A549 (cell line): Measurements from ENCODE around the gene PSMB10. TPM values are rescaled to one million over a fixed set of nuclear protein-coding genes. Genes with fewer than 3 reads are reported as not detected.
A peak's percentile ranks its signal among the peaks of the same experiment; 100 is the strongest.

Source experiments
- ATAC-seq, 2 experiments: fragments of 200-7000 bp in 1 of 2; fragments of >200 bp in 1 of 2; cut with Nextera tagmentation in 1 of 2; cut with Tn5 transposase in 1 of 2; 3 replicates each; pipeline versions ENCODE4 v1.8.0 to v1.9.1; 2018 to 2020; ENCODE audit warnings: mild to moderate bottlenecking in 1 of 2, moderate library complexity in 1 of 2
- CTCF ChIA-PET: fragments of 300-600 bp; sonication (Branson Sonifier 250); formaldehyde crosslinking; extraction: SDS; loops from one replicate; lab custom pipeline; 2021; ENCODE audit warnings: antibody characterized with exemption, inconsistent platforms; lab: Yijun Ruan, JAX
- POLR2A ChIA-PET: fragments of 350-600 bp; formaldehyde crosslinking; extraction: SDS; loops from one replicate; lab custom pipeline; 2021; ENCODE audit warnings: antibody characterized with exemption, inconsistent platforms; lab: Yijun Ruan, JAX
- DNase-seq, 2 experiments: peaks; one replicate each; pipeline versions ENCODE4 v3.0.0 to v3.0.0-alpha.2; 2011 to 2016; ENCODE audit warnings: low read depth in 1 of 2, low spot score in 1 of 2
- FAIRE-seq: peaks from 2 replicates; lab custom pipeline; 2011; peaks lifted over from hg19 to GRCh38; lab: Jason Lieb, UNC
- H3K27ac ChIP-seq, 2 experiments: fragments of >200 bp; sonication (Bioruptor Twin); formaldehyde crosslinking; 3 replicates each; pipeline ENCODE4 v1.5.1; 2016 to 2017
- H3K4me1 ChIP-seq: fragments of >200 bp; sonication (Bioruptor Twin); formaldehyde crosslinking; 3 replicates; pipeline ENCODE4 v1.6.1; 2016
- H3K4me2 ChIP-seq: fragments of >200 bp; sonication (Bioruptor Twin); formaldehyde crosslinking; 3 replicates; pipeline ENCODE4 v1.6.1; 2016
- H3K4me3 ChIP-seq: fragments of >200 bp; sonication (Bioruptor Twin); formaldehyde crosslinking; 3 replicates; pipeline ENCODE4 v1.5.1; 2016
- H3K9me3 ChIP-seq: fragments of >200 bp; sonication (Bioruptor Twin); formaldehyde crosslinking; 3 replicates; pipeline ENCODE4 v1.6.1; 2016
- CEBPB ChIP-seq, 2 experiments: fragments of >200 bp in 1 of 2; sonication (Bioruptor Twin) in 1 of 2; formaldehyde crosslinking in 1 of 2; IDR thresholded peaks; 2 replicates each; pipeline ENCODE4 v1.6.1; 2012 to 2016
- CHD4 ChIP-seq: fragments of 200-600 bp; sonication (generic); IDR thresholded peaks from 2 replicates; pipeline ENCODE4 v1.6.1; 2016; ENCODE audit warnings: antibody characterized with exemption, mild to moderate bottlenecking, borderline replicate concordance
- EHMT2 ChIP-seq: fragments of 200-600 bp; sonication (generic); IDR thresholded peaks from 2 replicates; pipeline ENCODE4 v1.6.1; 2016; ENCODE audit warnings: antibody characterized with exemption, low read depth, mild to moderate bottlenecking, moderate library complexity
- ESRRA ChIP-seq: fragments of 150-350 bp; IDR thresholded peaks from 2 replicates; pipeline ENCODE4 v1.6.1; 2014; ENCODE audit warnings: mild to moderate bottlenecking, low read length, borderline replicate concordance
- FOSL2 ChIP-seq, 2 experiments: fragments of 450-650 bp in 1 of 2; fragments of >200 bp in 1 of 2; sonication (Bioruptor Twin) in 1 of 2; formaldehyde crosslinking; IDR thresholded peaks; 2 replicates each; pipeline versions ENCODE4 v1.5.0 to v1.6.1; 2016 to 2020; ENCODE audit warnings: mild to moderate bottlenecking in 1 of 2, moderate library complexity in 1 of 2
- GATA3 ChIP-seq: IDR thresholded peaks from 2 replicates; pipeline ENCODE4 v1.6.1; 2012; ENCODE audit warnings: borderline replicate concordance
- HEYL ChIP-seq: fragments of 250-450 bp; sonication (Bioruptor Pico); IDR thresholded peaks from 2 replicates; pipeline ENCODE4 v1.8.0; 2021; ENCODE audit warnings: mild to moderate bottlenecking, moderate library complexity
- HOXB5 ChIP-seq: fragments of 250-450 bp; sonication (Bioruptor Pico); IDR thresholded peaks from 2 replicates; pipeline ENCODE4 v1.5.0; 2020; ENCODE audit warnings: mild to moderate bottlenecking, moderate library complexity
- KDM1A ChIP-seq: fragments of 200-600 bp; sonication (generic); IDR thresholded peaks from 2 replicates; pipeline ENCODE4 v1.6.1; 2016; ENCODE audit warnings: low read depth, mild to moderate bottlenecking
- MAZ ChIP-seq: fragments of 150-350 bp; IDR thresholded peaks from 2 replicates; pipeline ENCODE4 v1.6.1; 2014; ENCODE audit warnings: antibody characterized with exemption, low read depth, low read length, borderline replicate concordance
- MYC ChIP-seq: IDR thresholded peaks from 2 replicates; pipeline ENCODE4 v1.6.1; 2012; ENCODE audit warnings: mild to moderate bottlenecking, inconsistent platforms, low read length, improper control_type of control experiment, borderline replicate concordance
- NR3C1 ChIP-seq: fragments of >200 bp; sonication (Bioruptor Twin); formaldehyde crosslinking; IDR thresholded peaks from 3 replicates; pipeline ENCODE4 v1.6.1; 2017
- RCOR1 ChIP-seq: fragments of 150-350 bp; IDR thresholded peaks from 2 replicates; pipeline ENCODE4 v1.6.1; 2014; ENCODE audit warnings: antibody characterized with exemption, low read length, low read depth
- SMC3 ChIP-seq: fragments of >200 bp; sonication (Bioruptor Twin); formaldehyde crosslinking; IDR thresholded peaks from 3 replicates; pipeline ENCODE4 v1.6.1; 2018; ENCODE audit warnings: inconsistent platforms
- TP53 ChIP-seq: fragments of 250-450 bp; sonication (Bioruptor Pico); IDR thresholded peaks from 2 replicates; pipeline ENCODE4 v1.5.0; 2021; ENCODE audit warnings: mild to moderate bottlenecking, moderate library complexity
- ZC3H11A ChIP-seq: fragments of 450-650 bp; IDR thresholded peaks from 2 replicates; pipeline ENCODE4 v1.6.1; 2014; ENCODE audit warnings: antibody characterized with exemption, mild to moderate bottlenecking
- ZFP36 ChIP-seq: fragments of 450-650 bp; IDR thresholded peaks from 2 replicates; pipeline ENCODE4 v1.6.1; 2014; ENCODE audit warnings: borderline replicate concordance; ENCODE audit not compliant: partially characterized antibody
- ZSCAN20 ChIP-seq: fragments of 250-450 bp; sonication (Bioruptor Pico); IDR thresholded peaks from 2 replicates; pipeline ENCODE4 v1.8.0; 2022; ENCODE audit warnings: mild to moderate bottlenecking, moderate library complexity
- WGBS: methylation state at CpG from one replicate; pipeline ENCODE4 v1.1.6; 2017; ENCODE audit errors: missing lambda C conversion rate; 5-methylcytosine and 5-hydroxymethylcytosine counted together
- polyA plus RNA-seq, 4 experiments: library from polyadenylated mRNA; depleted of rRNA in 3 of 4; stranded (reverse); fragments of >200 nt; fragmentation: RNase III in 1 of 4; extraction: RNeasy Plus Mini Kit Qiagen cat#74134 plus additional on column Dnase treatment in 1 of 4; gene quantifications; 2 replicates in 3 of 4; 3 replicates in 1 of 4; pipeline ENCODE4 v1.2.3, GENCODE V29; 2011 to 2017
- TF ChIP-seq, protein P1 (sequence below): fragments of 250-450 bp; sonication (Bioruptor Pico); IDR thresholded peaks from 2 replicates; pipeline ENCODE4 v1.5.0; 2021; ENCODE audit warnings: mild to moderate bottlenecking, moderate library complexity, borderline replicate concordance
- TF ChIP-seq, protein P2 (sequence below): IDR thresholded peaks from 2 replicates; pipeline ENCODE4 v1.6.1; 2012

The PSMB10 gene
- polyA plus RNA-seq, 2 of the 4 experiments (the other 2 are of a cell fraction) = 11.3 to 52.4 TPM

DNA sequence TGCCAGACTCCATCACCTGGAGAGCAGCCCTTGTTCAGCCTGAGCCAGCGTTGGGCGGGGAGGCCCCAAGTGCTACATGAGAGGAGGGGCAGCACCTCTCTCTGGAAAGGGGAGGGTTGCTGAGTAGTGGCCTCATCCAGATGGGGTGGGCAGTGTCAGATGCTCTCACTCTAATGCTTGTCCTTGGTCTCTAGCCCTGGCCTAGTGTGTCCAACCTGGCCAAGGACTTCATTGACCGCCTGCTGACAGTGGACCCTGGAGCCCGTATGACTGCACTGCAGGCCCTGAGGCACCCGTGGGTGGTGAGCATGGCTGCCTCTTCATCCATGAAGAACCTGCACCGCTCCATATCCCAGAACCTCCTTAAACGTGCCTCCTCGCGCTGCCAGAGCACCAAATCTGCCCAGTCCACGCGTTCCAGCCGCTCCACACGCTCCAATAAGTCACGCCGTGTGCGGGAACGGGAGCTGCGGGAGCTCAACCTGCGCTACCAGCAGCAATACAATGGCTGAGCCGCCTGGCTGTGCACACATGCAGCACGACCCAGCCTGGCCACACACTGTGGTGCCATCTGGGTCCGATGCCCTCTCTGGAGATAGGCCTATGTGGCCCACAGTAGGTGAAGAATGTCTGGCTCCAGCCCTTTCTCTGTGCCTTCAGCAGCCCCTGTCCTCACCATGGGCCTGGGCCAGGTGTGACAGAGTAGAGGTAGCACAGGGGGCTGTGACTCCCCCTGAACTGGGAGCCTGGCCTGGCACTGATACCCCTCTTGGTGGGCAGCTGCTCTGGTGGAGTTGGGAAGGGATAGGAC lies 9.3 kb downstream of the PSMB10 start:
- Histone ChIP-seq H3K4me3 (no peak overlapping the region), H3K27ac (no peak overlapping the region), H3K4me2 (no peak overlapping the region), H3K4me1 (no peaks in the 10 kb centered on the region), H3K9me3 (no peaks in the 10 kb centered on the region)
- WGBS = 91% methylated on average over 22 of the region's 22 CpGs
- POLR2A ChIA-PET = no interaction called here
- TF ChIP-seq ZSCAN20 (CRISPR knock-in tag) (no peak), MAZ (no peak), TP53 (CRISPR knock-in tag) (no peak), FOSL2 (IDR thresholded peaks at IDR 0.05) (no peak), FOSL2 (CRISPR knock-in tag; IDR thresholded peaks at IDR 0.05) (no peak), NR3C1 (no peak), GATA3 (no peak), ESRRA (no peak), CEBPB (IDR thresholded peaks at IDR 0.05) (no peak), KDM1A (no peak), HEYL (CRISPR knock-in tag) (no peak), CHD4 (no peak), HOXB5 (CRISPR knock-in tag) (no peak)
- TF ChIP-seq, protein P1, sequence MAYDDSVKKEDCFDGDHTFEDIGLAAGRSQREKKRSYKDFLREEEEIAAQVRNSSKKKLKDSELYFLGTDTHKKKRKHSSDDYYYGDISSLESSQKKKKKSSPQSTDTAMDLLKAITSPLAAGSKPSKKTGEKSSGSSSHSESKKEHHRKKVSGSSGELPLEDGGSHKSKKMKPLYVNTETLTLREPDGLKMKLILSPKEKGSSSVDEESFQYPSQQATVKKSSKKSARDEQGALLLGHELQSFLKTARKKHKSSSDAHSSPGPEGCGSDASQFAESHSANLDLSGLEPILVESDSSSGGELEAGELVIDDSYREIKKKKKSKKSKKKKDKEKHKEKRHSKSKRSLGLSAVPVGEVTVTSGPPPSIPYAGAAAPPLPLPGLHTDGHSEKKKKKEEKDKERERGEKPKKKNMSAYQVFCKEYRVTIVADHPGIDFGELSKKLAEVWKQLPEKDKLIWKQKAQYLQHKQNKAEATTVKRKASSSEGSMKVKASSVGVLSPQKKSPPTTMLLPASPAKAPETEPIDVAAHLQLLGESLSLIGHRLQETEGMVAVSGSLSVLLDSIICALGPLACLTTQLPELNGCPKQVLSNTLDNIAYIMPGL (CRISPR knock-in tag) = no peak
- ATAC-seq (peak in 1 of 2 experiments; percentile 5; a peak in 1 of 6 replicates), FAIRE-seq (no peak), DNase-seq (no peak)
- CTCF ChIA-PET = interaction anchor here (0.7 to 22.2 kb wide), 19 partner anchors 7 to 406 kb away, joined by 3 to 370 read pairs (median 9); partner anchors contain the start of genes EDC4 and NRN1L

DNA sequence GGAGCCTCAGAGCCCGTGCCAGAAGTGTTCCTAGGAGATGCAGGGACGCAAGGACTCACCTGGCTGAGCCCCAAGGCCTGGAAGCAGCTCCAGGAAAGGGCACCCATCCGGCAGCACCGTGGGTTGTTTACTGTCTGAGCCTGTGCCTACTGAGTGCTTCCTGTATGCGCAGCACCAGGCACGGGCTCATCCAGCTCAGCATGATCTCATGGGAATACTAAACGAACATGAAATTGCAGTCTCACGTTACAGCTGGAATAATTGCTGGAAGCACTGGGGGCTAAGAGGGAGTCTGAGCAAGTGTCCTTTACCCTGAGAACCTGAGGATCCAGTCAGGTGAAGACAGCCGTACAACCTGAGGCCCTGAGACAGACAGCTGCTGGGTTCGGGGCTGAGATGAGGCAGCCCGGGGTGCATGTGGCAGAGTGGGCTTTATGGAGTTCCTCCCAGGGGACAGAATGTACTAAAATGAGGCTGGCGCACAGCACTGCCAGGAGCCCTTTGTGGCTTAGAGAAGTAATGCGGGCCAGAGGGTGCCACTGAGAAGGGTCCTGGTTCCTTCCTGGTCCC lies 10.4 kb downstream of the PSMB10 start:
- Histone ChIP-seq H3K4me2 (no peak overlapping the region), H3K27ac (no peak overlapping the region), H3K9me3 (no peaks in the 10 kb centered on the region), H3K4me1 (no peaks in the 10 kb centered on the region), H3K4me3 (no peak overlapping the region)
- DNase-seq (no peak), ATAC-seq (peak; percentile 59 to 68; a peak in 5 of 6 replicates), FAIRE-seq (no peak)
- POLR2A ChIA-PET = no interaction called here
- CTCF ChIA-PET = interaction anchor here (0.6 to 22.2 kb wide), 9 partner anchors 8 to 404 kb away, joined by 3 to 370 read pairs (median 3); partner anchors contain the start of genes EDC4 and NRN1L
- WGBS = 66% methylated on average over 11 of the region's 13 CpGs
- TF ChIP-seq ZC3H11A (no peak), SMC3 (no peak), EHMT2 (no peak), RCOR1 (no peak), MYC (no peak), ZFP36 (no peak)
- TF ChIP-seq, protein P2, sequence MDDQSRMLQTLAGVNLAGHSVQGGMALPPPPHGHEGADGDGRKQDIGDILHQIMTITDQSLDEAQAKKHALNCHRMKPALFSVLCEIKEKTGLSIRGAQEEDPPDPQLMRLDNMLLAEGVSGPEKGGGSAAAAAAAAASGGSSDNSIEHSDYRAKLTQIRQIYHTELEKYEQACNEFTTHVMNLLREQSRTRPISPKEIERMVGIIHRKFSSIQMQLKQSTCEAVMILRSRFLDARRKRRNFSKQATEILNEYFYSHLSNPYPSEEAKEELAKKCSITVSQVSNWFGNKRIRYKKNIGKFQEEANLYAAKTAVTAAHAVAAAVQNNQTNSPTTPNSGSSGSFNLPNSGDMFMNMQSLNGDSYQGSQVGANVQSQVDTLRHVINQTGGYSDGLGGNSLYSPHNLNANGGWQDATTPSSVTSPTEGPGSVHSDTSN = no peak
